Coronary artery (tissue), 2 donors: ENCODE data around the gene RBFOX2.

ENCODE experiments used
- DNase-seq: peaks from one replicate; pipeline ENCODE4 v3.0.0-alpha.2; 2017; ENCODE audit warnings: low spot score
- H3K27ac ChIP-seq, 2 donors: fragments of 200-600 bp; sonication (generic); one replicate each; pipeline ENCODE4 v1.5.1; 2016 to 2019
- H3K4me3 ChIP-seq: fragments of 200-600 bp; sonication (generic); 2 replicates; pipeline ENCODE4 v1.5.1; 2016; ENCODE audit warnings: mild to moderate bottlenecking, moderate library complexity
- CTCF ChIP-seq: fragments of 200-600 bp; sonication (generic); IDR thresholded peaks from one replicate; pipeline ENCODE4 v1.5.1; 2019; ENCODE audit warnings: antibody characterized with exemption

RBFOX2 gene

DNA sequence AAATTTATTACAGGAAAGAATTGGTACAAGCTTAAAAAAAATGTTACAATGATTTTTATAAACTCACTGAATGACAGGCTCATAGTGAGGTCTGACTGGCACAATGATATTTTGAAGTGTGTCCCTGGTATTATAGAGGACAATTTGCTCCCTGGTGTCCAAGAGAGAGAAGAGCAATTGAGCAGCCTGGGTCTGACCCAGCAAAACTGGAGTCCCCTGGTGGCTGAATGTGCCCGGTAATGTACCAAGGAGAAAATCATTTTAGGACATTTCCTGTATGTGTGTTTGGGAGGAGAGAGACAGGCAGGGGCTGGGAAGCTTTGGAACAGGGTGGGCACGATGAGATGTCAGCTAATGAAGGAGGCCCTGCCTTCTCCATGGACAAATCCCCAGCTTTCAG is 185.7 kb downstream of the RBFOX2 start:
- Histone ChIP-seq H3K27ac (no peak overlapping the region), H3K4me3 (no peak overlapping the region)
- no peak for DNase-seq
- TF ChIP-seq CTCF: no peak

DNA sequence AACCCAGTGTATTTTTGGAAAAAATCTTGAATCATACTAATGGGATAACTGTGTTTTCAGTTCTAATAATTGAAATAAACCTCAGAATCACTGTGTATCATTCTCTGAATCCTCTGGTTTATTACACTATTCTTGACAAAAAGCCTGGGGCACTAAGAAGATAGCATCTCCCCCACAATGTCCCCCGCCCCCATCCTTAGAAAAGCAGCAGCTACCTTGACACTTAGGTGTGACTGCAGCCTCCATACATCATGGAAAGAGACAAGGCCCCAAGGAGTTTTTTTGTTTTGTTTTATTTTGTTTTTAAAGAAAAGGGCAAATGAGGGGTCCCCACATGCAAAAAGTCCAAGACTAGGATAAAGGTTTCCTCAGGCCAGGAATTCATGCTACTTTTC is 186.1 kb downstream of the RBFOX2 start:
- DNase-seq: no peak
- Histone ChIP-seq H3K27ac (no peak overlapping the region), H3K4me3 (no peak overlapping the region)
- no peak for TF ChIP-seq CTCF

GRCh38 chr22:35841907-35842518 is 186.6 kb downstream of the RBFOX2 start:
- no peak for DNase-seq
- no peak overlapping the region for H3K27ac ChIP-seq
- no peak for TF ChIP-seq CTCF
- H3K4me3 ChIP-seq: no peak overlapping the region

DNA sequence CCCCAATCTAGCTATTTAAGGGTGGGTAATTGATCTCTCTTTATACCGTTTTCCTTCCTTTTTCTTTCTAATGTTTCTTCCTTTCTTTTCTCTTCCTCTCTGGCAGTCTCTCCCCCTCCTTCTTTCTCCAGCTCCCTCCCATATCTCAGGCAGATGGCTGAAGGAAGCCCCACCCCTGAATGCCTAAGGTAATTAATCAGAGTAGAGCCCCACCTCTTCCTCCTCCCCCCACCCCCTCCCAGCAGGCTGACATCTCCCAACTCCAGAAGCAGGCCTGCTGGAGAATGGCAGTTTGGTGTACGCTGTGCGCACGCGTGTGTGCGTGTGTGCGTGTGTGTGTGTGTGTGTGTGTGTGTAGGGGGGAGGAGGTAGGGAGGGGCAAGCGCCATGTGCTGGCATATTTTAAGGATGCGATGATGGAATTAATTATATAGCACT is 188.3 kb downstream of the RBFOX2 start:
- Histone ChIP-seq H3K27ac (peak overlapping the region; percentile 62 to 70), H3K4me3 (peak overlapping the region; percentile 66)
- TF ChIP-seq CTCF: no peak
- peak; percentile 91 for DNase-seq

DNA sequence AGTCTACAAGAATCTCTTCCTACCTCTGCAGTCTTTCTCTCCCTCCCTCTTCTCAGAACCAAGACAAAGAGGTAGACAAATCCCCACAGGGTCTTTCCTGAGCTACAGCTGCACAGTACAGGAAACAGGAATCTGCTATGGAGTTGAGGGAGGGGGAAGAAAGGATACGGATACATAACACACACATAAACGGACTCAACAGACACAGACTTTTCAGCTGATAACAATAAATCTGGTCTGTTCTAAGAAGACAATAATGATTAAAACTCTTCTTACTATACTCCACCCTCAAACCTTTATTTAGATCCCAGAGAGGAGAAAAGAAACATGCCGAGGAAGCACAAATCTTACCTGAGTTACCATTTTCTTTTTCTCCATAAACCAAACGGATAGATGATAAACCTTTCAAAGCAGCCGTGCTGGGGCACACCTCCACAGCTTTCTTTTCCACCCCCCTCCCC is 188.8 kb downstream of the RBFOX2 start:
- TF ChIP-seq CTCF: no peak
- Histone ChIP-seq H3K27ac (peak overlapping the region; percentile 62 to 70), H3K4me3 (peak overlapping the region; percentile 66)
- no peak for DNase-seq

DNA sequence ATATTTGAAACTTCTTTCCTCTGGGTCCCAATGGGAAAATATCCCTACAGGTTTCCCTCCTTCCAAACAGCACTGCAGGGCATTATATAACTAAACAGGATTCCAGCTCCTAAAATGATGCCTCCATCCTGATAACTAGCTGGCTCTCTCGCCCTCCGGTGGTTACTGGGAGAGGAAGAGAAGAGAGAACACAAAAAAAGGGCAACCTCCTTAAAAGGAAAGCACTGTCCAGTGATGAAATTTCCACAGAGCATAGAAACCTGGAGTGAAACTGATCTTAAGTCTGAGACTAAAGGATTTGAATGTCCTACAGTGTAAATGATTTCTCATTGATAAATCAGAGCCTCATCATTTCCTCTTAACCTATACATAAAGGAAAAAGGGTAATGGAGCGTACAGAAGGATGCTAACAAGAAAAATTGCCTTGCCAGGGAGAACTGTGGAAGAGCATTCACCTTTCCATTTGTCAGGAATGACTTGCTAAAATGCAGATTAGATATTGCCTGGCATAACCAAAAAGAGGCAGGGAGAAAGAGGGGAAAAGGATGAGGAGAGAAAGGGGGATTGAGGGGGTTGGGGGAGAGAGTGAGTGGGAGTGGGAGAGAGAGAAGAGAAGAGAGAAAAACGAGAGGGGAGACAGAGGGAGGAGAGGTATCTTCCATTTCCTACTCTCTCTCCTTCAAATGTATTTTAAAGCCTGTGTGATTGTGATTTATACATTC is 189.6 kb downstream of the RBFOX2 start:
- DNase-seq: no peak
- no peak for TF ChIP-seq CTCF
- peak overlapping the region; percentile 66 for H3K4me3 ChIP-seq

More for the DNA sequence above, 189.6 kb downstream of the RBFOX2 start:
- H3K27ac ChIP-seq: peak overlapping the region; percentile 62 to 70
